Panc1 (cell line): Measurements from ENCODE around the gene ALDH1A1.

Source experiments
- CTCF ChIP-seq: fragments of 450-650 bp; IDR thresholded peaks from 2 replicates; pipeline ENCODE4 v1.5.1; 2017; ENCODE audit warnings: mild to moderate bottlenecking
- POLR2AphosphoS5 ChIP-seq: IDR thresholded peaks from 2 replicates; pipeline ENCODE4 v1.6.1; 2012; ENCODE audit warnings: mild to moderate bottlenecking, low read depth, low read length, moderate library complexity
- REST ChIP-seq, 2 experiments: IDR thresholded peaks; 2 replicates each; pipeline ENCODE4 v1.6.1; 2011 to 2012; ENCODE audit warnings: low read depth in 2 of 2, control low read depth in 1 of 2, low read length in 1 of 2, mild to moderate bottlenecking in 1 of 2, moderate library complexity in 1 of 2; ENCODE audit not compliant: insufficient read depth in 1 of 2
- SIN3A ChIP-seq: IDR thresholded peaks from 2 replicates; pipeline ENCODE4 v1.6.1; 2012; ENCODE audit warnings: low read depth, mild to moderate bottlenecking, low read length, moderate library complexity, borderline replicate concordance; ENCODE audit not compliant: insufficient read depth

- TF ChIP-seq CTCF (no peak), POLR2AphosphoS5 (no peak), REST (IDR thresholded peaks at IDR 0.05; ENCODE audit: insufficient read depth in 1 of 2, low read depth in 2 of 2, low read length in 1 of 2) (no peak), SIN3A (no peak)
Observed at GRCh38 chr9:72924154-72924790, 28.6 kb downstream of the ALDH1A1 start.
